K562 (cell line): ENCODE results near the gene KLK11. TPM values are rescaled to one million over a fixed set of nuclear protein-coding genes. Genes with fewer than 3 reads are reported as not detected.

Experiments
- ATAC-seq: fragments of 200-7000 bp; cut with Tn5 transposase; 3 replicates; pipeline ENCODE4 v1.9.1; 2020; ENCODE audit warnings: moderate library complexity
- BruUV-seq: library from RNA; stranded (reverse); fragments of 400-500 nt; replicated peaks from 2 replicates; lab custom pipeline; 2021; lab: Mats Ljungman, UMichigan
- CTCF ChIA-PET: fragments of 300-600 bp; formaldehyde crosslinking; extraction: SDS; loops from one replicate; lab custom pipeline; 2021; ENCODE audit warnings: low intra/inter-chr PET ratio; lab: Yijun Ruan, JAX
- POLR2A ChIA-PET: fragments of 300-600, 350-650 bp; sonication (Branson Sonifier 250); formaldehyde crosslinking; extraction: SDS; loops from one replicate; lab custom pipeline; 2021; ENCODE audit warnings: antibody characterized with exemption, inconsistent platforms; lab: Yijun Ruan, JAX
- DNase-seq, 4 experiments: peaks; one replicate each; pipeline versions ENCODE4 v3.0.0 to v3.0.0-alpha.2; 2011 to 2018; ENCODE audit warnings: low spot score in 3 of 4, mixed read lengths in 3 of 4; ENCODE audit errors: extremely low read depth in 1 of 4
- FAIRE-seq: peaks from 2 replicates; lab custom pipeline; 2011; peaks lifted over from hg19 to GRCh38; lab: Jason Lieb, UNC
- H2AFZ ChIP-seq: 2 replicates; pipeline ENCODE4 v1.6.0; 2011; ENCODE audit warnings: low read depth, low read length, control low read depth, inconsistent platforms
- H3K27ac ChIP-seq: fragments of 200-600 bp; 3 replicates; pipeline ENCODE4 v1.8.0; 2011; ENCODE audit warnings: low read depth, mild to moderate bottlenecking, control low read depth, inconsistent platforms, low read length, moderate library complexity, mixed read lengths; ENCODE audit errors: extremely low read depth
- H3K27me3 ChIP-seq, 2 experiments: fragments of 300-600 bp in 1 of 2; 2 replicates in 1 of 2; 3 replicates in 1 of 2; pipeline versions ENCODE4 v1.6.0 to v1.8.0; 2011; ENCODE audit warnings: inconsistent platforms in 2 of 2, low read length in 2 of 2, mild to moderate bottlenecking in 1 of 2, mixed read lengths in 1 of 2, moderate library complexity in 1 of 2; ENCODE audit not compliant: control insufficient read depth in 2 of 2, insufficient read depth in 2 of 2
- H3K36me3 ChIP-seq: fragments of 300-600 bp; 3 replicates; pipeline ENCODE4 v1.8.0; 2011; ENCODE audit warnings: mild to moderate bottlenecking, low read length, inconsistent platforms; ENCODE audit not compliant: control insufficient read depth, insufficient read depth
- H3K4me1 ChIP-seq, 2 experiments: fragments of 200-600 bp in 1 of 2; replicated peaks in 1 of 2; 2 replicates in 1 of 2; 3 replicates in 1 of 2; pipeline versions ENCODE4 v1.5.1 to v1.8.0; 2011; ENCODE audit warnings: inconsistent platforms in 2 of 2, low read length in 2 of 2, mild to moderate bottlenecking in 1 of 2, mixed read lengths in 1 of 2, moderate library complexity in 1 of 2; ENCODE audit not compliant: control insufficient read depth in 2 of 2, insufficient read depth in 2 of 2
- H3K4me2 ChIP-seq: 2 replicates; pipeline ENCODE4 v1.6.1; 2011; ENCODE audit warnings: low read length, control low read depth, inconsistent platforms, mixed read lengths; ENCODE audit not compliant: insufficient read depth
- H3K4me3 ChIP-seq: fragments of 200-600 bp; sonication (generic), shearing (Covaris generic); 2 replicates; pipeline ENCODE4 v1.5.1; 2016; ENCODE audit warnings: control low read depth, inconsistent platforms
- H3K79me2 ChIP-seq: fragments of 200-600 bp; 3 replicates; pipeline ENCODE4 v1.8.0; 2011; ENCODE audit warnings: low read length, inconsistent platforms; ENCODE audit not compliant: control insufficient read depth, insufficient read depth
- H3K9ac ChIP-seq, 2 experiments: 2 replicates each; pipeline versions ENCODE4 v1.6.0 to v1.6.1; 2011; ENCODE audit warnings: low read depth in 2 of 2, low read length in 2 of 2, control low read depth in 1 of 2, inconsistent platforms in 1 of 2, mild to moderate bottlenecking in 1 of 2, mixed read lengths in 1 of 2; ENCODE audit not compliant: insufficient read depth in 1 of 2
- H3K9me1 ChIP-seq: one replicate; pipeline ENCODE4 v1.6.0; 2011; ENCODE audit warnings: inconsistent platforms, mild to moderate bottlenecking, low read length, moderate library complexity; ENCODE audit not compliant: control insufficient read depth, insufficient read depth
- H3K9me3 ChIP-seq: replicated peaks from 2 replicates; pipeline ENCODE4 v1.5.1; 2011; ENCODE audit warnings: low read depth, low read length, inconsistent platforms; ENCODE audit not compliant: control insufficient read depth, insufficient read depth
- H4K20me1 ChIP-seq: replicated peaks from 2 replicates; pipeline ENCODE4 v1.6.1; 2011; ENCODE audit warnings: low read length, inconsistent platforms, mixed read lengths; ENCODE audit not compliant: control insufficient read depth, insufficient read depth
- ARID1B ChIP-seq: fragments of 450-650 bp; IDR thresholded peaks from 2 replicates; pipeline ENCODE4 v1.6.1; 2016; ENCODE audit warnings: antibody characterized with exemption, mild to moderate bottlenecking, inconsistent platforms
- CBFA2T2 ChIP-seq: fragments of 450-650 bp; conservative IDR thresholded peaks from 2 replicates; pipeline ENCODE4 v1.6.1; 2017; ENCODE audit warnings: mild to moderate bottlenecking
- KAT2B ChIP-seq: IDR thresholded peaks from one replicate; pipeline ENCODE4 v1.6.1; 2012; ENCODE audit warnings: low read depth, mild to moderate bottlenecking, control low read depth, inconsistent platforms, low read length, moderate library complexity
- KDM4B ChIP-seq, 2 experiments: fragments of 450-650 bp in 1 of 2; sonication (generic) in 1 of 2; IDR thresholded peaks; 2 replicates each; pipeline ENCODE4 v1.6.1; 2016 to 2017; ENCODE audit warnings: borderline replicate concordance in 2 of 2, antibody characterized with exemption in 1 of 2, low read depth in 1 of 2, mild to moderate bottlenecking in 1 of 2
- LEF1 ChIP-seq: fragments of 450-650 bp; IDR thresholded peaks from 2 replicates; pipeline ENCODE4 v1.6.1; 2016; ENCODE audit warnings: mild to moderate bottlenecking
- MCM2 ChIP-seq: fragments of 450-650 bp; IDR thresholded peaks from 2 replicates; pipeline ENCODE4 v1.6.1; 2017; ENCODE audit warnings: low read depth, mild to moderate bottlenecking
- RBM22 ChIP-seq: fragments of 200-400 bp; formaldehyde crosslinking; IDR thresholded peaks from 2 replicates; pipeline ENCODE4 v1.6.1; 2018; ENCODE audit warnings: low read length, low read depth; ENCODE audit not compliant: poor library complexity, severe bottlenecking
- SMARCA5 ChIP-seq: fragments of 450-650 bp; IDR thresholded peaks from 2 replicates; pipeline ENCODE4 v1.6.1; 2016
- SOX6 ChIP-seq: fragments of 450-650 bp; IDR thresholded peaks from 2 replicates; pipeline ENCODE4 v1.6.1; 2014; ENCODE audit warnings: mild to moderate bottlenecking
- ZNF384 ChIP-seq: IDR thresholded peaks from 2 replicates; pipeline ENCODE4 v1.6.1; 2012; ENCODE audit warnings: low read depth, low read length, improper control_type of control experiment
- WGBS: fragments of 100-300 bp; shearing (Covaris generic); methylation state at CpG from one replicate; pipeline ENCODE4 v1.1.6; 2016; ENCODE audit warnings: low coverage, mixed read lengths; ENCODE audit not compliant: insufficient coverage; ENCODE audit errors: missing lambda C conversion rate; 5-methylcytosine and 5-hydroxymethylcytosine counted together
- in situ Hi-C: fragments of 300-500 bp; cut with MboI; formaldehyde crosslinking; loops from 4 replicates; pipeline ENCODE4 v1.15.0; 2018; ENCODE audit warnings: inconsistent platforms, mixed read lengths
- intact Hi-C: fragments of 100-400 bp; cut with micrococcal nuclease; formaldehyde crosslinking; loops from 2 replicates; pipeline ENCODE4 v1.14.2; 2022
- polyA plus RNA-seq, 8 experiments: library from polyadenylated mRNA; depleted of rRNA in 4 of 8; stranded (reverse) in 5 of 8; unstranded in 3 of 8; fragments of >200 nt; fragmentation: Nextera tagmentation in 2 of 8; fragmentation: Illumina TruSeq in 1 of 8; extraction: Ambion mirVana in 2 of 8; extraction: Trizol in 1 of 8; gene quantifications; 2 replicates each; pipeline versions ENCODE4 v1.2.1 to v1.2.3, GENCODE V29; 2011 to 2014; ENCODE audit warnings: inconsistent platforms in 1 of 8, missing spikeins in 1 of 8
- total RNA-seq, 7 experiments: library from RNA; depleted of rRNA in 6 of 7; stranded (reverse); fragments of >200 nt in 6 of 7; fragmentation: Illumina TruSeq in 2 of 7; extraction: Trizol in 2 of 7; gene quantifications; 2 replicates each; pipeline versions ENCODE4 v1.2.1 to v1.2.3, GENCODE V29; 2011 to 2021; ENCODE audit warnings: low replicate concordance in 1 of 7
- TF ChIP-seq, protein P1 (sequence below): sonication (generic); formaldehyde crosslinking; IDR thresholded peaks from 2 replicates; pipeline ENCODE4 v1.8.1; 2023; ENCODE audit warnings: mild to moderate bottlenecking, missing genetic modification reagents, moderate library complexity
- TF ChIP-seq, protein P2 (sequence below): fragments of 250-450 bp; sonication (Bioruptor Pico); IDR thresholded peaks from 2 replicates; pipeline ENCODE4 v1.8.0; 2022; ENCODE audit warnings: inconsistent platforms
- TF ChIP-seq, protein P3 (sequence below): fragments of 450-650 bp; IDR thresholded peaks from 2 replicates; pipeline ENCODE4 v1.6.1; 2016; ENCODE audit warnings: borderline replicate concordance
- TF ChIP-seq, protein P4 (sequence below): fragments of 250-450 bp; sonication (Bioruptor Pico); IDR thresholded peaks from 2 replicates; pipeline ENCODE4 v1.5.0; 2021

Gene KLK11
- total and polyA plus RNA-seq, 9 of the 15 experiments (the other 6 are each of a cell fraction or from before 2014, with no cell fraction given) = not detected

DNA sequence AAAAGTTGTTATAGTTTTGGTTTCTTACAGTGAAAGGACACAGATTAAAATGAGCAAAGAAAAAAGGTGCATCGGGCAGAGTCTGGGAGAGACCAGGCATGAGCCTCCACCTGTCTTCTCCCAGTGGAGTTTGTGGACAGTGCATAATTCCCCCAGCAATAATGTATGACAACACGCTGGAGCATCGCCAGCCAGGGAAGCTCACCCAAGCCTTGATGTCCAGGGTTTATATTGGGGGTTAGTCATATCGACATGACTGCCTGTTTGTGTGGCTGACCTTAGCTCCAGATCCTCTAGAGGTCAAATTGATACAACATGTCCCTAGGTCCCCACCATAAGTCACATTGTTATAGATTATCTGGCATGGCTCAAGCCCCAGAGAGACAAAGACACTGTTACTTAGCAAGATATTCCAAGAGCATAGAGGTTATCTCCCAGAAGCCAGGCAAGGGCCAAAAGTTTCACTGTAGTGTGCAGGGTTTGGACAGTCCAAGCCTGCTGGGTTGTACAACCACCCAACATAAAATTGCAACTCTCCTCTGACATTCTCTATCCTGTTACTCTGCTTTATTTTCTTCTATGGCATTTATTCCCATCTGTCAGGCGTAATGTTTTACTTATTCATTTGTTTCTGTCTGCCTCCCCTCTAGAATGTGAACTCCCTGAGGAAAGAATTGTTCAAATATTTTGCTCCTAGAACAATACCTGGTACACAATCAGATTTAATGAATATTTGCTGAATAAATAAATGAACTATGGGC is 44.1 kb upstream of the KLK11 start:
- in situ Hi-C loops (no loop called here), intact Hi-C loops (no loop called here)
- no peak overlapping the region for H3K4me2 ChIP-seq
- no peaks in the 10 kb centered on the region; the same call in 1 of the 2 replicates for H3K9me3 ChIP-seq
- FAIRE-seq (no peak), ATAC-seq (no peak), DNase-seq (peak in 1 of 4 experiments; percentile 28)
- 0% methylated on average over 5 of the region's 5 CpGs for WGBS
- CTCF ChIA-PET = interaction anchor here (0.7 kb wide), 1 partner anchor 24 kb away, joined by 3 read pairs; no protein-coding TSS in a partner anchor
- BruUV-seq = no TSS peak
- no peaks in the 10 kb centered on the region for H4K20me1 ChIP-seq
- no peak overlapping the region for H3K9ac ChIP-seq
- H3K9me1 ChIP-seq = no peaks in the 10 kb centered on the region
- no peaks in the 10 kb centered on the region for H3K79me2 ChIP-seq
- no peak overlapping the region for H3K27ac ChIP-seq
- peaks cover 3 to 8% of the 10 kb centered on the region in 2 experiments; a peak in 2 of 5 replicates for H3K27me3 ChIP-seq
- H3K4me3 ChIP-seq = no peak overlapping the region
- peaks cover 7 to 13% of the 10 kb centered on the region in 2 experiments for H3K4me1 ChIP-seq
- no peak overlapping the region for H2AFZ ChIP-seq
- POLR2A ChIA-PET = interaction anchor here (0.5 to 0.8 kb wide), 3 partner anchors 69 to 918 kb away, joined by 3 to 4 read pairs (median 3); partner anchors contain the start of gene KLK8
- H3K36me3 ChIP-seq = no peaks in the 10 kb centered on the region
- TF ChIP-seq SOX6 = peak; percentile 55; the same call in 1 of the 2 replicates
- no peak for TF ChIP-seq SMARCA5
- no peak for TF ChIP-seq ZNF384
- TF ChIP-seq KAT2B = no peak
- no peak for TF ChIP-seq MCM2
- no peak for TF ChIP-seq RBM22
- TF ChIP-seq, protein P1, sequence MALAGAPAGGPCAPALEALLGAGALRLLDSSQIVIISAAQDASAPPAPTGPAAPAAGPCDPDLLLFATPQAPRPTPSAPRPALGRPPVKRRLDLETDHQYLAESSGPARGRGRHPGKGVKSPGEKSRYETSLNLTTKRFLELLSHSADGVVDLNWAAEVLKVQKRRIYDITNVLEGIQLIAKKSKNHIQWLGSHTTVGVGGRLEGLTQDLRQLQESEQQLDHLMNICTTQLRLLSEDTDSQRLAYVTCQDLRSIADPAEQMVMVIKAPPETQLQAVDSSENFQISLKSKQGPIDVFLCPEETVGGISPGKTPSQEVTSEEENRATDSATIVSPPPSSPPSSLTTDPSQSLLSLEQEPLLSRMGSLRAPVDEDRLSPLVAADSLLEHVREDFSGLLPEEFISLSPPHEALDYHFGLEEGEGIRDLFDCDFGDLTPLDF (CRISPR knock-in tag) = no peak
- TF ChIP-seq ARID1B = 0 out of 2 replicates have a peak, but pooled peaks have one; percentile 16
- no peak for TF ChIP-seq LEF1
- TF ChIP-seq, protein P2, sequence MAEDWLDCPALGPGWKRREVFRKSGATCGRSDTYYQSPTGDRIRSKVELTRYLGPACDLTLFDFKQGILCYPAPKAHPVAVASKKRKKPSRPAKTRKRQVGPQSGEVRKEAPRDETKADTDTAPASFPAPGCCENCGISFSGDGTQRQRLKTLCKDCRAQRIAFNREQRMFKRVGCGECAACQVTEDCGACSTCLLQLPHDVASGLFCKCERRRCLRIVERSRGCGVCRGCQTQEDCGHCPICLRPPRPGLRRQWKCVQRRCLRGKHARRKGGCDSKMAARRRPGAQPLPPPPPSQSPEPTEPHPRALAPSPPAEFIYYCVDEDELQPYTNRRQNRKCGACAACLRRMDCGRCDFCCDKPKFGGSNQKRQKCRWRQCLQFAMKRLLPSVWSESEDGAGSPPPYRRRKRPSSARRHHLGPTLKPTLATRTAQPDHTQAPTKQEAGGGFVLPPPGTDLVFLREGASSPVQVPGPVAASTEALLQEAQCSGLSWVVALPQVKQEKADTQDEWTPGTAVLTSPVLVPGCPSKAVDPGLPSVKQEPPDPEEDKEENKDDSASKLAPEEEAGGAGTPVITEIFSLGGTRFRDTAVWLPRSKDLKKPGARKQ = no peak
- no peak for TF ChIP-seq KDM4B (IDR thresholded peaks at IDR 0.05; ENCODE audit: borderline replicate concordance in 2 of 2, low read depth in 1 of 2)
- TF ChIP-seq, protein P3, sequence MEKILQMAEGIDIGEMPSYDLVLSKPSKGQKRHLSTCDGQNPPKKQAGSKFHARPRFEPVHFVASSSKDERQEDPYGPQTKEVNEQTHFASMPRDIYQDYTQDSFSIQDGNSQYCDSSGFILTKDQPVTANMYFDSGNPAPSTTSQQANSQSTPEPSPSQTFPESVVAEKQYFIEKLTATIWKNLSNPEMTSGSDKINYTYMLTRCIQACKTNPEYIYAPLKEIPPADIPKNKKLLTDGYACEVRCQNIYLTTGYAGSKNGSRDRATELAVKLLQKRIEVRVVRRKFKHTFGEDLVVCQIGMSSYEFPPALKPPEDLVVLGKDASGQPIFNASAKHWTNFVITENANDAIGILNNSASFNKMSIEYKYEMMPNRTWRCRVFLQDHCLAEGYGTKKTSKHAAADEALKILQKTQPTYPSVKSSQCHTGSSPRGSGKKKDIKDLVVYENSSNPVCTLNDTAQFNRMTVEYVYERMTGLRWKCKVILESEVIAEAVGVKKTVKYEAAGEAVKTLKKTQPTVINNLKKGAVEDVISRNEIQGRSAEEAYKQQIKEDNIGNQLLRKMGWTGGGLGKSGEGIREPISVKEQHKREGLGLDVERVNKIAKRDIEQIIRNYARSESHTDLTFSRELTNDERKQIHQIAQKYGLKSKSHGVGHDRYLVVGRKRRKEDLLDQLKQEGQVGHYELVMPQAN = no peak
- TF ChIP-seq CBFA2T2 = peak; percentile 40; the same call in 1 of the 2 replicates
- TF ChIP-seq, protein P4, sequence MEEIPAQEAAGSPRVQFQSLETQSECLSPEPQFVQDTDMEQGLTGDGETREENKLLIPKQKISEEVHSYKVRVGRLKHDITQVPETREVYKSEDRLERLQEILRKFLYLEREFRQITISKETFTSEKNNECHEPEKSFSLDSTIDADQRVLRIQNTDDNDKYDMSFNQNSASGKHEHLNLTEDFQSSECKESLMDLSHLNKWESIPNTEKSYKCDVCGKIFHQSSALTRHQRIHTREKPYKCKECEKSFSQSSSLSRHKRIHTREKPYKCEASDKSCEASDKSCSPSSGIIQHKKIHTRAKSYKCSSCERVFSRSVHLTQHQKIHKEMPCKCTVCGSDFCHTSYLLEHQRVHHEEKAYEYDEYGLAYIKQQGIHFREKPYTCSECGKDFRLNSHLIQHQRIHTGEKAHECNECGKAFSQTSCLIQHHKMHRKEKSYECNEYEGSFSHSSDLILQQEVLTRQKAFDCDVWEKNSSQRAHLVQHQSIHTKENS = no peak
